Dermis blood vessel endothelial cell (primary cell): ENCODE measurements around the gene AXL. TPM values are rescaled to one million over a fixed set of nuclear protein-coding genes. Genes with fewer than 3 reads are reported as not detected.
A peak's percentile ranks its signal among the peaks of the same experiment; 100 is the strongest.

Experiments used
- DNase-seq: peaks from one replicate; pipeline ENCODE4 v3.0.0; 2010
- total RNA-seq: library from RNA; depleted of rRNA; stranded (reverse); fragments of >200 nt; gene quantifications from 2 replicates; pipeline ENCODE4 v1.2.3, GENCODE V29; 2014

Gene AXL
- total RNA-seq, 1 donor from 2014 or later, result 11.2 TPM

DNA sequence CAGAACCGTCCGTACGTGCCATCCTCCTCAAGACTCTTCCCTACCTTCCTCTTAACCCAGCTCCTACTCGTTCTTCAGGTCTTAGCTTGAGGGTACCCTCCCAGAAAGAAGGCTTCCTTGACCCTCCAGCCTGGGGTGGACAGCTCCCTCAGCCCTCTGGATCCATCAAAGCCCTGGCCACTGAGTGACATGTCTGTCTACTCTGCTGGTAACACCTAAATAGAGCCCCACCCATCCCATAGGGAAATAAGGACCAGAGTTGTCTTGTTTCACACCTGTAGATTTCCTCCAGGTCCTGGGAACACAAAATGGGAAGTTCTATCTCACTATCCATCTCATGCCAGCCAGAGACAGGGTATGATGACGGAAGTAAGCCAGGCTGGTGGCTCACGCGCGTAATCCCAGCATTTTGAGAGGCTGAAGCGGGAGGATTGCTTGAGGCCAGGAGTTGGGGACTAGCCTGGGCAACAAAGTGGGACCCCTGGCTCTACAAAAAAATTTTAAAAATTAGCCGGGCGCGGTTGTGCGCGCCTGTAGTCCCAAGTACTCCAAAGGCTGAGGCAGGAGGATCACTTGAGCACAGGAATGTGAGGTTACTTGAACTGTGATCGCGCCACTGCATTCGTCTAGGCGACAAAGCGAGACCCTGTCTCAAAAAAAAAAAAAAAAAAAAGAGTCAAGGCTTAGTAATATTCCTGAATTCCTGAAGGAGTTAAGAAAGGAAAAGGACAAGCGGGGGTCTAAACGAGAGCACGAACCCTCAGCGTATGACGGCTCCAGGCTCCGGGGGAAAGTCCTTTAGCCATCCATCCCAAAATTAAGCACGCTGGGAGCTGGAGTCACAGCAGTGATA, 90.4 kb downstream of the AXL start:
- peak; percentile 31 for DNase-seq

DNA sequence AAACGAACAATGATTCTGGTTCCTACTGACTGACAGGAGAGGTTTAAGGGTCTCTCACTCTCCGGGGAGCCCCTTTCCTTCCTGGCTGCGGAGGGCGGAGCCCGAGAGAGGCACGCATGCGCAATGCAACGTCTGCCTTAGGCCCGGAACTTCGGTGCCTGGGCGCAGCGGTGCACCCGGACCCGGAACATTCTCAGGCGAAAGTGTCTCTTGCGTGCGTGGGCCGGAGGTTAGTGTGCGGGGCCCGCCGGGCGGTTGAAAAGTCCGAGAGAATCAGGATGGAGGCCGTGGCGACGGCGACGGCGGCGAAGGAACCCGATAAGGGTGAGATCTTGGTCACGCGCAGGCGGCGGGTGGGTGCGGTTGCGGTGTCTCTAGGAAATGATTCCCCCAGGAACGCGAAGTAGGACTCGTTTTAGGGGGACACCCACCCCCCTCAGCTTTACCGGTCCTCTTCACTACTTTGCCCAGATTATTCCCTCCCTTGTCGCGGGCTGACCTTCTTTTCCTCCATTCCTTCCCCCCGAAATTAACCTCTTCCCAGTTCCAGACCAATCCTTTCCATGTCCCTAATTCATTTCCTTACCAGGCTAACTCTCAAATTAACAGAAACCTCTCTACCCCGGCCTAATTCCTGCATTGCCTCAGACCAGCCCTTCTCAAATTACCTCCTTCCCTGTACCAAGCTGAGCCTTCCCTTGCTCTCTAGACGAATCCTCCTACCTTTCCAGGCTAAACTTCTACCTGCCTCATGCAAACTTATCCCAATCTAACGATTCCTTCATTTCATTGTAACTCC, 91.2 kb downstream of the AXL start, which contains the start of gene CCDC97:
CCDC97 (plus strand) TSS at position 140 of the 799 bp plus-strand sequence; CDS start at position 279, 139 bp downstream.
- DNase-seq, result peak; percentile 90

DNA sequence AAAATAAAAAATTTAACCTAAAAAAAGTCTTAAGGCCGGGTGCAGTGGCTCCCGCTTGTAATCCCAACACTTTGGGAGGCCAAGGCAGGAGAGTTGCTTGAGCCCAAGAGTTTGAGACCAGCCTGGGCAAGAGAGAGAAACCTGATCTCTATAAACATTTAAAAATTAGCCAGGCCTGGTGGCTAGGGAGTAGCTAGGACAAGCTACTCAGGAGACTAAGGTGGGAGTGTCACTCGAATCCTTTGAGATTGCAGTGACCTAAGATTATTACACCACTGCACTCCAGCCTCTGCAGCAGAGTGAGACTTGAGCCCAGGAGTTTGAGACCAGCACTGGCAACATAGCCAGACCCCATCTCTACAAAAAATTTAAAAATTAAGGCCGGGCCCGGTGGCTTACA, 92.0 kb downstream of the AXL start:
- no peak for DNase-seq

Other genes with a start within 250 kb of the AXL start
- not detected in 2 replicates for gene CYP2B6, start 227.9 kb upstream of the AXL start, total RNA-seq
- gene CYP2A13, start 130.8 kb upstream of the AXL start, total RNA-seq, result not detected in 2 replicates
- gene CYP2F1, start 104.8 kb upstream of the AXL start, total RNA-seq, result not detected in 2 replicates
- gene CYP2S1, start 26.0 kb upstream of the AXL start, total RNA-seq, result 0.68 and 0.88 TPM in 2 replicates
- gene HNRNPUL1, start 45.1 kb downstream of the AXL start, total RNA-seq, result 63.3 and 171 TPM in 2 replicates
- gene CCDC97, start 90.9 kb downstream of the AXL start, total RNA-seq, result 7.5 and 13.2 TPM in 2 replicates
- gene TGFB1, start 134.7 kb downstream of the AXL start, total RNA-seq, result 19.4 and 74.5 TPM in 2 replicates
- 6.8 and 7.9 TPM in 2 replicates for gene B9D2, start 144.9 kb downstream of the AXL start, total RNA-seq
- 4.7 and 9.2 TPM in 2 replicates for gene TMEM91, start 157.3 kb downstream of the AXL start, total RNA-seq
- 8.8 and 11.9 TPM in 2 replicates for gene EXOSC5, start 178.1 kb downstream of the AXL start, total RNA-seq
- gene BCKDHA, start 178.6 kb downstream of the AXL start, total RNA-seq, result 36.9 and 69.8 TPM in 2 replicates
- gene B3GNT8, start 208.2 kb downstream of the AXL start, total RNA-seq, result 1.8 and 2.6 TPM in 2 replicates
- gene DMAC2, start 220.7 kb downstream of the AXL start, total RNA-seq, result 55.0 and 77.7 TPM in 2 replicates
- not detected in 2 replicates for gene ERICH4, start 223.9 kb downstream of the AXL start, total RNA-seq